Astrocyte of the hippocampus (primary cell): ENCODE results near the gene TRPM6.

Source experiments
- DNase-seq: peaks from one replicate; pipeline ENCODE4 v3.0.0; 2011; ENCODE audit warnings: low read depth, low spot score

The TRPM6 gene

GRCh38 chr9:74772121-74772520 is 115.6 kb downstream of the TRPM6 start:
- no peak for DNase-seq

DNA sequence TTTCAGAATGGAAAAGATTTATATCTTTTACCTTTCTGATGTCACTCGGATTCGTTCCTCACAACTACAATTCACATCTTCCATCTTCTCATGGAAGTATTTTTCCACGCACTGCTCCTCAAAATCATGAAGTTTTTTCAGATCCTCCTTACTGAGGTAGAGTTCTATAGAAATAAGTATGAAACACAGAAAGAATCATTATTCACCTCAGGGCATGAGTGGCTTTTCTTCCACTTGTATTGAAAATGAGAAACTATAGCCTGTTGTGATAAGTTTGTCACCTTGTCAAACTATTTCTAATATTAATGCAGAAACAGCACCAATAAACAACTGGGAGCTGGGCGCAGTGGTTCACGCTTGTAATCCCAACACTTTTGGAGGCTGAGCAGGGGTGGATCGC is 116.0 kb downstream of the TRPM6 start:
- no peak for DNase-seq

- DNase-seq: no peak
These were observed 116.5 kb downstream of the TRPM6 start for GRCh38 chr9:74771262-74771585.

DNA sequence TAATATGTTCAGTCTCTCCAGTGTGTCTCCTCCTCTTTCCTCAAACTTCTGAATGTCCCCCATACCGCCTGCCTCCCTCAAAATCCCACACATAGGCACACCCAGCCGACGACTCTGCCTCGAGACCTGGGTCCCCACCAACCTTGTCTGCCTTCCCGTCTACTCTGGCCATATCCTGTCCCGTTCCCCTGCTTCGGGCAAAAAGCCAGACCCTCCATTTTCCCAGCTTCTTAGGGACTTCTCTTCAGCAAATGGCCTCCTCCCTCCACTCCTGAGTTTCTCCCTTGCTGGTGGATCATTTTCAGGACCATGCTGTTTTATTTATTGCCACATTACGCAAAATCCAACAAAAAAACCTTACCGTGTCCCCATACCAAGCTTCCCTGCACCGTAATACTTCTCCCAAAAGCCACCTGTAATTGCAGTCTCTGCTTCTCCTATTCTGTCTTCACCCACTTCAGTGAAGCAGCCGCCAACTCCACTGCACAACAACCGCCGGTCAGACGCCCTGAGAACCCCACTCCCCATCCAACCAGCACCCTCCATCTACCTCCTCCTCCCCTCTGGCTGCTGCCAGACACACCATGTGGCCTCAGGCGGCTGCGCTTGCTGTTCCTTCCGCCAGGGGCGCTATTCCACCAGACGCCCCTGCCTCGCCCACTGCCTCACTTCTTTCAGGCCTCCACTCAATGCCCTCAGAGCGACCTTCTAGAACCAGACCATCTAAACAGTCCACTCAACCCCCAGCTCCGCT is 117.0 kb downstream of the TRPM6 start:
- DNase-seq: peak; percentile 6

- DNase-seq: no peak
These were observed 122.2 kb downstream of the TRPM6 start for GRCh38 chr9:74765481-74765971.

DNA sequence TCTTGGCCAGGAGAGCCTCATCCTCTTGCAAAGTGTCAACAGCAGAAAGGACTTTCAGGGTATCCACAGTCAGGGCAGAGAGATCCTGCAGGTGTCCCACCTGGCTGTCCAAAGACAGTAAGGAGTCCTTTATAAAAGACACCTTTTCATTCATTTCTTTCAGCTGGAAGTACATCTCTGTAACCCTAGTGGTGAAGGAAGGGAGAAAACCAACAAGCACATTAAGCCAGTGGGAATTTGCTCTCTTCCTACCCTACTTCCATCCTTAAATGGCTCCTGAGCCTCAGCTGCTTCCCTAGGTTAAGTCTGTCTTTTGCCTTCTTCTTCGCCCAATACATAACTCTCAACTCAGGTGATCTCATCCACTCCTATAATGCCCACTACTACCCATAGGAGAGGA is 124.8 kb downstream of the TRPM6 start:
- DNase-seq: no peak

DNA sequence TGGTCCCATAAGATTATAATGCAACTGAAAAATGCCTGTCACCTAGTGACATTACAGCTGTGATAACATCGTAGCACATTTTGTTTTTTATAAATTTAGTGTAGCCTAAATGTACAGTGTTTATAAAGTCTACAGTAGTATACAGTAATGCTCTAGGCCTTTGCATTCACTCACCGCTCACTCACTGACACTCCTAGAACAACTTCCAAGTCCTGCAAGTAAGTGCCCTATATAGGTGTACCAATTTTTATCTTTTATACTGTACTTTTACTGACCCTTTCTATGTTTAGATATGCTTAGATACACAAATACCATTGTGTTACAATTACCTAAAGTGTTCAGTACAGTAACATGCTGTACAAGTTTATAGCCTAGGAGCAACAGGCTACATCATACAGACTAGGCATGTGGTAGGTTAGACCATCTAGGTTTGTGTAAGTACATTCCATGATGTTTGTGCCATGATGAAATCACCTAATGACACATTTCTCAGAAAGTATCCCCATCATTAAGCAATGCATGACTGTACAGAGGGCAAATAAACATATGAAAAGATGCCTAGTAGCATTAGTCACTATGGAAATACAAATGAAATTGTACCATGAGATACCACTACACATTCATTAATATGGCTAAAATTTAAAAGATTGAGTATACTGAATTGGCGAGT is 127.6 kb downstream of the TRPM6 start:
- peak; percentile 82 for DNase-seq

GRCh38 chr9:74755999-74756398 is 131.7 kb downstream of the TRPM6 start:
- DNase-seq: no peak

GRCh38 chr9:74755355-74755754 is 132.4 kb downstream of the TRPM6 start:
- no peak for DNase-seq

DNA sequence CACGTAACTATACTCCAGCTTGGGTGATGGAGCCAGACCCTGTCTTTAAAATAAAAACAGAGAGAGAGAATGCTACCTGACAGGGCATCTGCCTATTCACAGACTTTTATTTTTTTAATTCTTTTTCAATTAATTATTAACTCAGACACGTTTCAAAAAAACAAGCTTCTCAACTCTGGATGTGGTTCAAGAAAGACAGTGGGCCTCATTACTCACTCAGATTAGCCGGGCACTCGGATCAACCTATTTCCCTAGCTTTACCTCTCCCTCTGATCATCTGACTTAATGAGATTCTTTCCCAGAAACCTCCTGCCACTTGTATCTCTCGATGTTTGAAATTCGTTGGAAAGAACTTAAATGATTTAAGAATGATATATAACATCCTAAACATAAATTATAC is 134.1 kb downstream of the TRPM6 start:
- DNase-seq: no peak

- no peak for DNase-seq
These were observed 138.8 kb downstream of the TRPM6 start for GRCh38 chr9:74748966-74749365.

- DNase-seq: peak; percentile 72
These were observed 144.7 kb downstream of the TRPM6 start for GRCh38 chr9:74742792-74743730.

DNA sequence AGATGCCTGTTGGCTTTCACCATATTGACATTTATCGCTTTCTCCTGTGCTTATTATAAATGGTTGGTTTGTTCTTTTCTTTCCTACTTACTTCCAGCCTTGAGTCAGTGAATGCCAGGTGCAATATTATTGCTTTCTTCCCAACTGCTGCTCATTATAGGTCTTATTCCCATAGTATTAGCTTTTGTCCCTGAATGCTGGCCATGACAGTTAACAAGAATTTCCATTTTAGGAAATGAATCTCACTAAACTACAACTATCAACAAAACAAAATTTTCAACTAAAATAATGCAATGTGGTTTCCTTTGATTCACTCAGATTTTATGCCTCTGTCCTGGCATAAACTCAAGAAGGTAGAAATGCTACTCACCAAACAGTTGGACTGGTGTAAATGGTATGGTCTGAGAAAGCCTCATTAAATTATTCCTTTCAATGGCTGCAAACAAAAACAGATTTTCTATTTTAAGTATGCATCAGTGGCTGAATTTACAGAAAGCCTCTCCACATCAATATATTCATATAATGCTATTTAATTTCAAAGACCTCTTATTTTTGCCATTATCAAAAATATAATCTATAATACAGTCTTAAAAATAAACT is 145.4 kb downstream of the TRPM6 start:
- peak; percentile 53 for DNase-seq

- DNase-seq: no peak
These were observed 151.1 kb downstream of the TRPM6 start for GRCh38 chr9:74736646-74737045.

GRCh38 chr9:74735761-74736160 is 152.0 kb downstream of the TRPM6 start:
- DNase-seq: no peak

DNA sequence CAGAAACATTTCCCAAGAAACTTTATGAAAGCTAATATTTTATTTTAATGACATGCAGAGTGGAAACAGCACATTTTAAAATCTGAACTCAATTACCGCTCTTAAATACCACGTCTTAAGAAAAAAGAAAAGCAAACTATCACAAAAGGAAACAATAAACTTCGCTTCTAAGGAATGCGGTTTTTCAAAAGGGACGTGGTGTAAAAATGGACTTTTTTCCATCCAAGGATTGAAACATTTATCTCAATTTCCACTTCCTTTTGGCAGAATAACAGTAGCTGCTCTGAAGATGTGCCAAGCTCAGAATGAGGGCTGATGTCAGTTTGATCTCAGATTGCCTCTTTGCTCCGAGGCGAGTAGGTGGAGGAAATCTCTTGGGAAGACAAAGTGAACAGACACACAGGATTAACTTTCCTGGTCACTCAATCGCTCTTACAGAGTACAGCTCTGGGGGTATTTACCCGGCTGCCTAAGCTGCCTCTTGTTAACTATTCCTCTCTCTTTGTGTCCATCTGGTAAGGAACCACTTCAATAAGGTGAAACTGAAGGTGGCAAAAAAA is 158.5 kb downstream of the TRPM6 start:
- peak; percentile 29 for DNase-seq

DNA sequence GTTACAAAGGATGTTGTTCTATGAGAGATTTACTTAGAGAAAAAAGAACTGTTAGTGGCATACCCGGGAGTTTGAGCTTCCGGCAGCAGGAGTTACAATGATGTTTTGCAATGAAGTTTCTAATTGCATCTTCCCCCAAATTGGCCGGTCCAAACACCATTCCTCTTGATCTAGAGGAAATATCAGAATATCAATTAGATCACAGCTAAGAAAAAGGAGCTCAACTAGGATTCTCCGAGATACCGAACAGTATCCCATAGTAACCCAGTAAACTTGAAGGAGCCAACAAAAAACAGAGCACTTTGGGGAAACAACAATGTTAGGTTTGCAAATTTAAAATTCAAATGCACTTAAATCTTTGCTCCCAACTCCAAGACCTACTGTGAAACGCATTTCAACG is 159.5 kb downstream of the TRPM6 start:
- DNase-seq: no peak

DNA sequence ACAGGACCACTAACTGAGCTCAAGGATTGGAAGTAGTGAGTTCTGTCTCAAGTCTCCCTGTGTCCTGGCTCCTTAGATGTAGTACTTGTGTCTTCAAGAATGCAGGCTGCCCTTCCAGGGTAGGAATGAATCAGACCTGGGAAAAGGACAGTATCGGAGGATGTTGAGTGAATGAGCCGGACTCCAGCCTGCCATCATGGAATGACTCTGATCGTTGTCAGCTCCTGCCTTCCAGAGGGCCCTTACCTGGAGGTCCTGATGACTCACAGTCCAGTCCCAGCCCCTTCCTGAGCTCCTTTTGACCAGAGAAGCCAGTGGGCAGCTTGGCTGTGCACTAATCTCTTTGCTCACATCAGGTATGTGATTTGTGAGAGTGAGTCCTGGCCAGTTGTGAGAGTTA is 161.1 kb downstream of the TRPM6 start:
- no peak for DNase-seq

GRCh38 chr9:74724317-74724716 is 163.4 kb downstream of the TRPM6 start:
- DNase-seq: no peak

DNA sequence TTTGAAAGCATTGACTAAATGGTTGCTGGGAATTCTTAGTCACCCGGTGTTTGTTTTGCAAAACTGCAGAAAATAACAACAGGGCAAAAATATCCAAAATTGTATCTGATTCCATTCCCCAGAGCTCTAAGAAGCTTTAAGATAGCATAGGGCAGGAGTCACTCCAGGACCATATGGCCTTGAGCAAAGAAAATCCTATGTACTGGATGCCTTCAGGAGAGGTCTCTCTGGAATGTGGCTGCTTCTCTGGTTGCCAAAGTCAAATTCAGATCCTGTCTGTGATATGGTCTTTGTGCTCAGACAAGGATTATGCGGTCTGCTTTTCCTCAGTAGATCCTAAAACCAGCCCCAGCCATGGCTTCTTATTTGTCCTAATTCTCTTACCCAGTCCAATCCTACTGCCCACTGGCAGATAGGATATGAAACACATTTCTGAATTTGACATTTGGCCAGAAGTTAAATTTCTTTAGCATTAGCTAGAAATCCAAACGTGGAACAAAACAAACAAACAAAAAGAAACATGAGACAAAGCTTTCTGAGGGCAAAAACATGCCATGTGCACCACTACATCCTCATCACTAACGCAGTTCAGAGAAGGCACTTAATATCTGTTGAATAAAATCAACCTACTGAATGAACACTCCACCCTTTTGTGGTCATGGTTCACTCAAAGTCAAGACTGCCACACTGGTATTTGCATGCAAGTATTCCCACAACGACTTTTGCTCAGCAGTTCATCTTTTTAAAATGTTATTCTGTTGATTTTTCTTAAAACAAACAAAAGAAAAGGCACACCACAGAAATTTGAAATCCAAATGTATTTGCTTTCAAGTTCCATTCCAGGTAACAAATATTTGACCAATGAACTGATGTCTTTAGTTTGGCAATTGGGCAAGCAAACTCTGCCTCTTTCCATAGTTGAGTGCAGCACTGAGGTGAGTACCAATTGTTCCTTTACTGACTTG is 165.7 kb downstream of the TRPM6 start:
- DNase-seq: peak; percentile 32
